HG02642 (cell line): ENCODE data around the gene OCEL1.
"Not testable (repeated sequence)": the region's sequence is repeated elsewhere in the genome, so short reads cannot be mapped to it uniquely, and the experiment has no call there.

Experiments used
- ATAC-seq: cut with Tn5 transposase; IDR thresholded peaks from one replicate; pipeline ENCODE4 v1.9.1; 2021; ENCODE audit warnings: mild to moderate bottlenecking; ENCODE audit not compliant: unreplicated experiment, poor library complexity

OCEL1 gene

GRCh38 chr19:17259934-17260333 is 33.9 kb downstream of the OCEL1 start:
- no peak for ATAC-seq

GRCh38 chr19:17260842-17261325 is 34.9 kb downstream of the OCEL1 start:
- peak; percentile 74 for ATAC-seq

GRCh38 chr19:17262557-17262956 is 36.5 kb downstream of the OCEL1 start:
- ATAC-seq: no peak

GRCh38 chr19:17263712-17264640 is 38.0 kb downstream of the OCEL1 start:
- no peak for ATAC-seq

GRCh38 chr19:17264641-17264979 is 38.6 kb downstream of the OCEL1 start, which contains the start of gene USHBP1:
USHBP1 (minus strand) TSS chr19:17264745; CDS start chr19:17264299, 446 bp downstream.
- ATAC-seq: no peak

- ATAC-seq: no peak
These were observed 40.0 kb downstream of the OCEL1 start for GRCh38 chr19:17266026-17266425.

- ATAC-seq: peak; percentile 15
These were observed 40.6 kb downstream of the OCEL1 start for GRCh38 chr19:17266589-17266974.

- ATAC-seq: peak; percentile 92
These were observed 41.2 kb downstream of the OCEL1 start, which contains the start of gene BABAM1 for GRCh38 chr19:17266975-17267788. BABAM1 (plus strand) TSS chr19:17267443; CDS start chr19:17268807, 1,364 bp downstream.

- no peak for ATAC-seq
These were observed 42.7 kb downstream of the OCEL1 start for GRCh38 chr19:17268754-17269153.

- not testable (repeated sequence) for ATAC-seq
These were observed 48.9 kb downstream of the OCEL1 start for GRCh38 chr19:17274892-17275291.

- ATAC-seq: no peak
These were observed 49.6 kb downstream of the OCEL1 start for GRCh38 chr19:17275441-17276175.
